Naive B cell (primary cell): ENCODE measurements around the gene GABPB2. TPM values are rescaled to one million over a fixed set of nuclear protein-coding genes. Genes with fewer than 3 reads are reported as not detected.

ENCODE experiments used
- ATAC-seq, 2 donors: fragments of 150-1000 bp; cut with Tn5 transposase; 2 replicates each; pipeline ENCODE4 v1.10.0; 2021; ENCODE audit warnings: low read depth in 2 of 2, mild to moderate bottlenecking in 2 of 2, moderate library complexity in 2 of 2
- DNase-seq: peaks from one replicate; pipeline ENCODE4 v3.0.0; 2022
- H3K27ac Mint-ChIP-seq, 6 donors: one replicate each; pipeline ENCODE4 v1.8.0; 2020 to 2022; ENCODE audit warnings: mild to moderate bottlenecking in 6 of 6, mixed read lengths in 6 of 6, moderate library complexity in 5 of 6, inconsistent platforms in 2 of 6
- H3K27me3 Mint-ChIP-seq, 3 donors: one replicate each; pipeline ENCODE4 v1.8.0; 2021 to 2022; ENCODE audit warnings: mixed read lengths in 3 of 3, mild to moderate bottlenecking in 1 of 3
- H3K36me3 Mint-ChIP-seq, 2 donors: one replicate each; pipeline ENCODE4 v1.8.0; 2020 to 2022; ENCODE audit warnings: mixed read lengths in 2 of 2, inconsistent platforms in 1 of 2, mild to moderate bottlenecking in 1 of 2
- H3K4me1 Mint-ChIP-seq, 3 donors: one replicate each; pipeline ENCODE4 v1.8.0; 2020 to 2022; ENCODE audit warnings: mixed read lengths in 3 of 3, inconsistent platforms in 1 of 3, mild to moderate bottlenecking in 1 of 3, moderate library complexity in 1 of 3
- H3K4me3 Mint-ChIP-seq, 8 donors: one replicate each; pipeline ENCODE4 v1.8.0; 2020 to 2022; ENCODE audit warnings: mild to moderate bottlenecking in 8 of 8, mixed read lengths in 8 of 8, moderate library complexity in 8 of 8, inconsistent platforms in 2 of 8
- H3K9me3 Mint-ChIP-seq, 7 donors: one replicate each; pipeline ENCODE4 v1.8.0; 2020 to 2022; ENCODE audit warnings: mixed read lengths in 7 of 7, mild to moderate bottlenecking in 5 of 7, inconsistent platforms in 2 of 7, moderate library complexity in 1 of 7
- polyA plus RNA-seq, 6 donors: library from polyadenylated mRNA; unstranded; fragments of 300-500 nt; fragmentation: Illumina TruSeq; gene quantifications; one replicate each; pipeline ENCODE4 v1.2.3, GENCODE V29; 2021; ENCODE audit warnings: low read depth in 6 of 6

Gene GABPB2
- polyA plus RNA-seq, 6 donors from 2014 or later = 2.4 to 9.2 (median 4.8) TPM

GRCh38 chr1:151145304-151146071, 74.9 kb downstream of the GABPB2 start:
- H3K4me1 Mint-ChIP-seq = peaks cover 32 to 35% (median 34%) of the 10 kb centered on the region in 3 donors
- H3K36me3 Mint-ChIP-seq = no peaks in the 10 kb centered on the region
- peak overlapping the region; percentile 86 to 98 (median 97) for H3K4me3 Mint-ChIP-seq
- peak overlapping the region in 2 of 6 donors; percentile 68 to 76 for H3K27ac Mint-ChIP-seq
- H3K27me3 Mint-ChIP-seq = peaks cover 9 to 12% (median 11%) of the 10 kb centered on the region in 3 donors
- ATAC-seq (peak; percentile 14 to 20), DNase-seq (no peak)
- no peaks in the 10 kb centered on the region for H3K9me3 Mint-ChIP-seq

DNA sequence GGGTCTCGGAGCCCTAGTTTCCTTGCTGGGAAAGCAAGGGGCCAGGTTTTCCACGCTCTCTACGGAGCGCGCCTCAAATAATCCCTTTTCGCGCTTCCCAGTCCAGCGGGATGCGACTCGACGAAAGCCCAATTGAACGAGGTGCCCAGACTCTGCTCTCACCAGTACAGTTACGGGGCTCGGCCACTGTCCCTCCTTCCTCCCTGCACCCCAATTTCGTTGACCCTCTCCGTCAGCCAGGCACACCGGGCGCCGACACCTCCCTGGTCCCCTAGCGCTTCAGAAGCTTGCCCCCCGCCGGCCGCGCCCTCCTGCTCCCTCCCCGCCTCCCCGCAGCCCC, 75.5 kb downstream of the GABPB2 start:
- H3K4me3 Mint-ChIP-seq = peak overlapping the region; percentile 86 to 98 (median 97)
- H3K4me1 Mint-ChIP-seq = peaks cover 32 to 35% (median 34%) of the 10 kb centered on the region in 3 donors
- no peaks in the 10 kb centered on the region for H3K36me3 Mint-ChIP-seq
- H3K27me3 Mint-ChIP-seq = peaks cover 9 to 12% (median 11%) of the 10 kb centered on the region in 3 donors
- H3K9me3 Mint-ChIP-seq = no peaks in the 10 kb centered on the region
- ATAC-seq = peak; percentile 1 to 6
- peak overlapping the region in 4 of 6 donors; percentile 37 to 80 (median 74) for H3K27ac Mint-ChIP-seq
- no peak for DNase-seq

GRCh38 chr1:151146412-151147131, 76.0 kb downstream of the GABPB2 start, which contains the start of gene SEMA6C:
Gene SEMA6C (minus strand): TSS chr1:151146631. CDS start chr1:151142621, 4,010 bp downstream.
- Mint-ChIP-seq H3K27me3 (peaks cover 9 to 12% (median 11%) of the 10 kb centered on the region in 3 donors), H3K4me1 (peaks cover 32 to 35% (median 34%) of the 10 kb centered on the region in 3 donors), H3K4me3 (peak within 1 kb of the TSS; percentile 86 to 98 (median 97)), H3K9me3 (no peaks in the 10 kb centered on the region), H3K36me3 (no peaks in the 10 kb centered on the region), H3K27ac (peak within 1 kb of the TSS in 5 of 6 donors; percentile 49 to 80 (median 78))
- peak; percentile 99 for ATAC-seq
- DNase-seq = peak; percentile 84

- Mint-ChIP-seq H3K27ac (peak overlapping the region in 3 of 6 donors; percentile 49 to 76 (median 56)), H3K4me3 (peak overlapping the region; percentile 86 to 98 (median 97))
Measured at GRCh38 chr1:151147132-151147503, 76.6 kb downstream of the GABPB2 start.

DNA sequence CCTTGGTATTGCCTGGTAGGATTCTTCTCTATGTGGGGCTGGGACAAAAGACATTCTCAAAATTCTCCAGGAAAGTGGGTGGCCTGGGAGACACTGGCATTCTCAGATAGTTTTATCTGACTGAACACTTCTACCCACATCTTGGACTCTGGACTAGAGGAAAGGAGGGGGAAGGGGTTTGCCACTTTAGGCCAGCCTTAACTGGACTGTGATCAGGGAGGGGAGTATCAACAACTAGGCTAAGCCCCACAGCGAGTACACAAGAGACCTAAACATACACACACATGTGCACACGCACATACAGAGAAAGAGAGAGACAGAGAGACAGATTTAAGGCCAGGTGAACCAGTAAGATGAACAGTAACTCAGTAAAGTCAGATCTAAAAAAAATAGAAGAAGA, 77.1 kb downstream of the GABPB2 start:
- DNase-seq (no peak), ATAC-seq (no peak)
- Mint-ChIP-seq H3K4me1 (peaks cover 26 to 32% (median 29%) of the 10 kb centered on the region in 3 donors), H3K27ac (no peak overlapping the region), H3K9me3 (no peaks in the 10 kb centered on the region), H3K36me3 (no peaks in the 10 kb centered on the region), H3K27me3 (peaks cover 9 to 12% (median 11%) of the 10 kb centered on the region in 3 donors), H3K4me3 (peak overlapping the region; percentile 22 to 98 (median 96))

More at GRCh38 chr1:151147132-151147503, 76.6 kb downstream of the GABPB2 start:
- ATAC-seq = no peak
- DNase-seq = no peak
- no peaks in the 10 kb centered on the region for H3K36me3 Mint-ChIP-seq
- H3K27me3 Mint-ChIP-seq = peaks cover 9 to 12% (median 11%) of the 10 kb centered on the region in 3 donors
- peaks cover 31 to 34% (median 34%) of the 10 kb centered on the region in 3 donors for H3K4me1 Mint-ChIP-seq
- no peaks in the 10 kb centered on the region for H3K9me3 Mint-ChIP-seq

- Mint-ChIP-seq H3K4me3 (peak within 1 kb of the TSS; percentile 93 to 100 (median 98)), H3K36me3 (no peaks in the 10 kb centered on the region), H3K27ac (peak within 1 kb of the TSS; percentile 88 to 96 (median 92)), H3K27me3 (no peaks in the 10 kb centered on the region), H3K9me3 (no peaks in the 10 kb centered on the region), H3K4me1 (peaks cover 29 to 48% (median 41%) of the 10 kb centered on the region in 3 donors)
- peak; percentile 89 for ATAC-seq
- DNase-seq = peak; percentile 57
Measured at GRCh38 chr1:151156515-151156819, 85.9 kb downstream of the GABPB2 start, which contains the start of gene TNFAIP8L2. Gene TNFAIP8L2 (plus strand): TSS chr1:151156649. CDS start chr1:151158698, 2,049 bp downstream.

DNA sequence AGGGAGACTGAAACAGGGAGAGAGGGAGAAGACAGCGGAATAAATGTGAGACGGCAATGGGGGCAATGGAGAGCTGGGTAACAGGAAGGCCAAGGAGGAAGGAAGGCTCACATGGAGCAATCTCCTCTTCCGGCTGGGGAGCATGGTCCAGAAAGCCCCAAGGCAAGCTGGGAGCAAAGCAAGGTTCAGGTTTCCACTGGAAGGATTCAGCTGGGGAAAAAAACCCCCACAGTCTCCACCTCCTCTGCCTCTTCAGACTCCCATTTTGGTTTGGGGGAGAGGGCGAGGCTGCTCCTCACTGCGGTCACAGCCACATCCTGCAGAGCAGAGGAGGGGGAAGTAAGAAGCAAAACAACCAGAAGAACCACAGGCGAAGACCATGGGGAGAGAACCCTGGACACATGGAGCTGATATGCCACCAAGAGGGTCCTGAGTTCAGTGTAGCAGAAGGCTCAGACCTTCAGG, 86.5 kb downstream of the GABPB2 start:
- no peaks in the 10 kb centered on the region for H3K27me3 Mint-ChIP-seq

GRCh38 chr1:151158326-151158725, 87.8 kb downstream of the GABPB2 start:
- H3K4me1 Mint-ChIP-seq = peaks cover 33 to 56% (median 48%) of the 10 kb centered on the region in 3 donors
- no peaks in the 10 kb centered on the region for H3K9me3 Mint-ChIP-seq
- H3K4me3 Mint-ChIP-seq = peak overlapping the region; percentile 93 to 100 (median 98)
- DNase-seq (no peak), ATAC-seq (no peak)
- no peaks in the 10 kb centered on the region for H3K36me3 Mint-ChIP-seq
- H3K27me3 Mint-ChIP-seq = no peaks in the 10 kb centered on the region
- H3K27ac Mint-ChIP-seq = peak overlapping the region in 5 of 6 donors; percentile 85 to 94 (median 87)

More for the DNA sequence above, 86.5 kb downstream of the GABPB2 start:
- peak; percentile 39 for DNase-seq
- peak; percentile 22 to 43 for ATAC-seq
- H3K4me3 Mint-ChIP-seq = peak overlapping the region; percentile 93 to 100 (median 98)
- H3K27ac Mint-ChIP-seq = peak overlapping the region; percentile 88 to 96 (median 92)
- peaks cover 29 to 51% (median 41%) of the 10 kb centered on the region in 3 donors for H3K4me1 Mint-ChIP-seq
- H3K9me3 Mint-ChIP-seq = no peaks in the 10 kb centered on the region
- H3K36me3 Mint-ChIP-seq = no peaks in the 10 kb centered on the region

GRCh38 chr1:151158751-151159251, 88.2 kb downstream of the GABPB2 start:
- no peak for ATAC-seq
- H3K9me3 Mint-ChIP-seq = no peaks in the 10 kb centered on the region
- no peaks in the 10 kb centered on the region for H3K36me3 Mint-ChIP-seq
- peak overlapping the region; percentile 37 to 100 (median 98) for H3K4me3 Mint-ChIP-seq
- no peaks in the 10 kb centered on the region for H3K27me3 Mint-ChIP-seq
- DNase-seq = no peak
- peaks cover 33 to 58% (median 48%) of the 10 kb centered on the region in 3 donors for H3K4me1 Mint-ChIP-seq
- peak overlapping the region in 4 of 6 donors; percentile 85 to 90 (median 86) for H3K27ac Mint-ChIP-seq

- DNase-seq = no peak
- Mint-ChIP-seq H3K9me3 (no peaks in the 10 kb centered on the region), H3K4me1 (peaks cover 33 to 58% (median 48%) of the 10 kb centered on the region in 3 donors), H3K36me3 (no peaks in the 10 kb centered on the region), H3K27me3 (no peaks in the 10 kb centered on the region), H3K4me3 (peak overlapping the region; percentile 0 to 100 (median 52)), H3K27ac (peak overlapping the region in 5 of 6 donors; percentile 66 to 82 (median 78))
- no peak for ATAC-seq
Measured at GRCh38 chr1:151159373-151159772, 88.8 kb downstream of the GABPB2 start.

GRCh38 chr1:151164732-151165280, 94.2 kb downstream of the GABPB2 start:
- Mint-ChIP-seq H3K27me3 (no peaks in the 10 kb centered on the region), H3K9me3 (no peaks in the 10 kb centered on the region), H3K27ac (peak overlapping the region in 3 of 6 donors; percentile 19 to 97 (median 67)), H3K36me3 (peaks cover 4 to 9% of the 10 kb centered on the region in 2 donors), H3K4me1 (peaks cover 29 to 49% (median 35%) of the 10 kb centered on the region in 3 donors), H3K4me3 (peak overlapping the region; percentile 45 to 98 (median 94))
- DNase-seq (no peak), ATAC-seq (no peak)

GRCh38 chr1:151165281-151165737, 94.7 kb downstream of the GABPB2 start:
- no peak for ATAC-seq
- Mint-ChIP-seq H3K4me3 (peak overlapping the region; percentile 81 to 98 (median 94)), H3K36me3 (peaks cover 4 to 9% of the 10 kb centered on the region in 2 donors), H3K27ac (peak overlapping the region in 5 of 6 donors; percentile 62 to 97 (median 94)), H3K27me3 (no peaks in the 10 kb centered on the region), H3K9me3 (no peaks in the 10 kb centered on the region), H3K4me1 (peaks cover 29 to 46% (median 34%) of the 10 kb centered on the region in 3 donors)
- no peak for DNase-seq
